ENCODE data around the gene SNAPC5.

- TF ChIP-seq EZH2 (IDR thresholded peaks at IDR 0.05; ENCODE audit: insufficient read depth, poor library complexity, severe bottlenecking) (no peak), EZH2phosphoT487 (IDR thresholded peaks at IDR 0.05; ENCODE audit: insufficient read depth, low read depth) (no peak)
Observed at GRCh38 chr15:66480267-66480666, 17.3 kb downstream of the SNAPC5 start.
